ENCODE measurements around the gene LENG8. TPM values are rescaled to one million over a fixed set of nuclear protein-coding genes. Genes with fewer than 3 reads are reported as not detected.
A peak's percentile ranks its signal among the peaks of the same experiment; 100 is the strongest.

The LENG8 gene
- total and polyA plus RNA-seq, 9 donors, result 28.7 to 155 (median 104) TPM

GRCh38 chr19:54460230-54461005 lies 11.4 kb downstream of the LENG8 start:
- 76% methylated on average over 14 of the region's 39 CpGs for WGBS (ENCODE audit: insufficient coverage)
- Histone ChIP-seq H3K4me1 (ENCODE audit: control insufficient read depth, insufficient read depth, low read length) (peaks cover 35% of the 10 kb centered on the region), H3K9me3 (replicated peaks; ENCODE audit: control insufficient read depth, low read depth, low read length) (no peaks in the 10 kb centered on the region), H3K27me3 (ENCODE audit: control insufficient read depth, insufficient read depth, low read length) (no peaks in the 10 kb centered on the region), H3K4me3 (ENCODE audit: low read length) (no peak overlapping the region), H3K36me3 (ENCODE audit: control insufficient read depth, insufficient read depth, low read length) (peaks cover 68% of the 10 kb centered on the region), H3K27ac (ENCODE audit: low read length) (no peak overlapping the region)
- peak; percentile 8 for DNase-seq

GRCh38 chr19:54461210-54461609 lies 12.2 kb downstream of the LENG8 start:
- no peaks in the 10 kb centered on the region for H3K9me3 ChIP-seq (replicated peaks; ENCODE audit: control insufficient read depth, low read depth, low read length)
- peaks cover 35% of the 10 kb centered on the region for H3K4me1 ChIP-seq (ENCODE audit: control insufficient read depth, insufficient read depth, low read length)

GRCh38 chr19:54461613-54462012 lies 12.6 kb downstream of the LENG8 start:
- WGBS (ENCODE audit: insufficient coverage), result no CpG with 5 or more reads among the region's 3 CpGs
- H3K27me3 ChIP-seq (ENCODE audit: control insufficient read depth, insufficient read depth, low read length), result peaks cover 4% of the 10 kb centered on the region
- peaks cover 35% of the 10 kb centered on the region for H3K4me1 ChIP-seq (ENCODE audit: control insufficient read depth, insufficient read depth, low read length)
- peaks cover 56% of the 10 kb centered on the region for H3K36me3 ChIP-seq (ENCODE audit: control insufficient read depth, insufficient read depth, low read length)
- peak overlapping the region; percentile 93 for H3K27ac ChIP-seq (ENCODE audit: low read length)
- no peaks in the 10 kb centered on the region for H3K9me3 ChIP-seq (replicated peaks; ENCODE audit: control insufficient read depth, low read depth, low read length)
- DNase-seq, result peak; percentile 91
- H3K4me3 ChIP-seq (ENCODE audit: low read length), result no peak overlapping the region

More at GRCh38 chr19:54461210-54461609, 12.2 kb downstream of the LENG8 start:
- Histone ChIP-seq H3K27ac (ENCODE audit: low read length) (peak overlapping the region; percentile 93), H3K27me3 (ENCODE audit: control insufficient read depth, insufficient read depth, low read length) (peaks cover 4% of the 10 kb centered on the region), H3K4me3 (ENCODE audit: low read length) (no peak overlapping the region), H3K36me3 (ENCODE audit: control insufficient read depth, insufficient read depth, low read length) (peaks cover 60% of the 10 kb centered on the region)
- DNase-seq, result no peak
- 31% methylated on average over 2 of the region's 27 CpGs for WGBS (ENCODE audit: insufficient coverage)

- Histone ChIP-seq H3K4me1 (ENCODE audit: control insufficient read depth, insufficient read depth, low read length) (peaks cover 35% of the 10 kb centered on the region), H3K36me3 (ENCODE audit: control insufficient read depth, insufficient read depth, low read length) (peaks cover 51% of the 10 kb centered on the region), H3K4me3 (ENCODE audit: low read length) (peak overlapping the region; percentile 56), H3K27me3 (ENCODE audit: control insufficient read depth, insufficient read depth, low read length) (peaks cover 4% of the 10 kb centered on the region), H3K27ac (ENCODE audit: low read length) (peak overlapping the region; percentile 93), H3K9me3 (replicated peaks; ENCODE audit: control insufficient read depth, low read depth, low read length) (no peaks in the 10 kb centered on the region)
- 70% methylated on average over 9 of the region's 15 CpGs for WGBS (ENCODE audit: insufficient coverage)
- DNase-seq, result peak; percentile 51
These were observed 13.2 kb downstream of the LENG8 start for GRCh38 chr19:54462047-54462654.

- Histone ChIP-seq H3K4me1 (ENCODE audit: control insufficient read depth, insufficient read depth, low read length) (peaks cover 35% of the 10 kb centered on the region), H3K9me3 (replicated peaks; ENCODE audit: control insufficient read depth, low read depth, low read length) (no peaks in the 10 kb centered on the region), H3K36me3 (ENCODE audit: control insufficient read depth, insufficient read depth, low read length) (peaks cover 44% of the 10 kb centered on the region), H3K27me3 (ENCODE audit: control insufficient read depth, insufficient read depth, low read length) (peaks cover 4% of the 10 kb centered on the region), H3K27ac (ENCODE audit: low read length) (peak overlapping the region; percentile 93), H3K4me3 (ENCODE audit: low read length) (peak overlapping the region; percentile 56)
- WGBS (ENCODE audit: insufficient coverage), result 3% methylated on average over 91 of the region's 91 CpGs
- peak; percentile 75 for DNase-seq
These were observed 13.9 kb downstream of the LENG8 start for GRCh38 chr19:54462655-54463530.

GRCh38 chr19:54463531-54464043 lies 14.6 kb downstream of the LENG8 start, which contains the start of gene LENG9:
TSS of gene LENG9 (minus strand) at chr19:54463778. CDS start at chr19:54463526, 252 bp downstream.
- Histone ChIP-seq H3K27me3 (ENCODE audit: control insufficient read depth, insufficient read depth, low read length) (peaks cover 4% of the 10 kb centered on the region), H3K4me3 (ENCODE audit: low read length) (peak within 1 kb of the TSS; percentile 56), H3K36me3 (ENCODE audit: control insufficient read depth, insufficient read depth, low read length) (peaks cover 37% of the 10 kb centered on the region), H3K9me3 (replicated peaks; ENCODE audit: control insufficient read depth, low read depth, low read length) (no peaks in the 10 kb centered on the region), H3K4me1 (ENCODE audit: control insufficient read depth, insufficient read depth, low read length) (peaks cover 35% of the 10 kb centered on the region), H3K27ac (ENCODE audit: low read length) (peak within 1 kb of the TSS; percentile 93)
- DNase-seq, result peak; percentile 99
- under 1% methylated on average over 32 of the region's 41 CpGs for WGBS (ENCODE audit: insufficient coverage)

GRCh38 chr19:54464044-54464629 lies 15.1 kb downstream of the LENG8 start:
- DNase-seq, result peak; percentile 89

GRCh38 chr19:54464630-54465425 lies 15.8 kb downstream of the LENG8 start:
- H3K27ac ChIP-seq (ENCODE audit: low read length), result peak overlapping the region; percentile 93
- peaks cover 8% of the 10 kb centered on the region for H3K27me3 ChIP-seq (ENCODE audit: control insufficient read depth, insufficient read depth, low read length)
- H3K9me3 ChIP-seq (replicated peaks; ENCODE audit: control insufficient read depth, low read depth, low read length), result no peaks in the 10 kb centered on the region
- H3K4me1 ChIP-seq (ENCODE audit: control insufficient read depth, insufficient read depth, low read length), result peaks cover 40% of the 10 kb centered on the region
- peaks cover 30% of the 10 kb centered on the region for H3K36me3 ChIP-seq (ENCODE audit: control insufficient read depth, insufficient read depth, low read length)
- 7% methylated on average over 82 of the region's 87 CpGs for WGBS (ENCODE audit: insufficient coverage)
- peak; percentile 89 for DNase-seq
- peak overlapping the region; percentile 56 for H3K4me3 ChIP-seq (ENCODE audit: low read length)

More at GRCh38 chr19:54464044-54464629, 15.1 kb downstream of the LENG8 start:
- H3K27me3 ChIP-seq (ENCODE audit: control insufficient read depth, insufficient read depth, low read length), result peaks cover 4% of the 10 kb centered on the region
- H3K4me3 ChIP-seq (ENCODE audit: low read length), result peak overlapping the region; percentile 56
- peak overlapping the region; percentile 93 for H3K27ac ChIP-seq (ENCODE audit: low read length)
- peaks cover 31% of the 10 kb centered on the region for H3K36me3 ChIP-seq (ENCODE audit: control insufficient read depth, insufficient read depth, low read length)
- H3K9me3 ChIP-seq (replicated peaks; ENCODE audit: control insufficient read depth, low read depth, low read length), result no peaks in the 10 kb centered on the region
- 1% methylated on average over 24 of the region's 26 CpGs for WGBS (ENCODE audit: insufficient coverage)
- H3K4me1 ChIP-seq (ENCODE audit: control insufficient read depth, insufficient read depth, low read length), result peaks cover 35% of the 10 kb centered on the region

Measured in muscle of leg (tissue), 11 donors.